ENCODE measurements around the gene CBX3.
"Not testable (repeated sequence)": the region's sequence is repeated elsewhere in the genome, so short reads cannot be mapped to it uniquely, and the experiment has no call there.

The CBX3 gene

GRCh38 chr7:26170663-26171062 is 30.9 kb upstream of the CBX3 start:
- no peak for DNase-seq (ENCODE audit: low read depth in 2 of 2)

- DNase-seq (ENCODE audit: low read depth in 2 of 2) = no peak
These were observed 29.9 kb upstream of the CBX3 start for GRCh38 chr7:26171601-26172000.

GRCh38 chr7:26172048-26172447 is 29.5 kb upstream of the CBX3 start:
- no peak for DNase-seq (ENCODE audit: low read depth in 2 of 2)

GRCh38 chr7:26175903-26176302 is 25.6 kb upstream of the CBX3 start:
- not testable (repeated sequence) for DNase-seq (ENCODE audit: low read depth in 2 of 2)

- DNase-seq (ENCODE audit: low read depth in 2 of 2) = not testable (repeated sequence)
These were observed 24.8 kb upstream of the CBX3 start for GRCh38 chr7:26176696-26177095.

- DNase-seq (ENCODE audit: low read depth in 2 of 2) = not testable (repeated sequence)
These were observed 24.3 kb upstream of the CBX3 start for GRCh38 chr7:26177269-26177668.

- no peak for DNase-seq (ENCODE audit: low read depth in 2 of 2)
These were observed 23.1 kb upstream of the CBX3 start for GRCh38 chr7:26178272-26178960.

- DNase-seq (ENCODE audit: low read depth in 2 of 2) = no peak
These were observed 22.1 kb upstream of the CBX3 start for GRCh38 chr7:26179422-26179821.

GRCh38 chr7:26179826-26180497 is 21.6 kb upstream of the CBX3 start:
- no peak for DNase-seq (ENCODE audit: low read depth in 2 of 2)

GRCh38 chr7:26180792-26181198 is 20.8 kb upstream of the CBX3 start:
- no peak for DNase-seq (ENCODE audit: low read depth in 2 of 2)

GRCh38 chr7:26181474-26182227 is 19.9 kb upstream of the CBX3 start:
- no peak for DNase-seq (ENCODE audit: low read depth in 2 of 2)

- no peak for DNase-seq (ENCODE audit: low read depth in 2 of 2)
These were observed 19.3 kb upstream of the CBX3 start for GRCh38 chr7:26182283-26182682.

- no peak for DNase-seq (ENCODE audit: low read depth in 2 of 2)
These were observed 18.8 kb upstream of the CBX3 start for GRCh38 chr7:26182706-26183105.

- DNase-seq (ENCODE audit: low read depth in 2 of 2) = no peak
These were observed 17.8 kb upstream of the CBX3 start for GRCh38 chr7:26183545-26184280.

- not testable (repeated sequence) for DNase-seq (ENCODE audit: low read depth in 2 of 2)
These were observed 17.1 kb upstream of the CBX3 start for GRCh38 chr7:26184281-26185101.

- DNase-seq (ENCODE audit: low read depth in 2 of 2) = no peak
These were observed 16.3 kb upstream of the CBX3 start for GRCh38 chr7:26185131-26185843.

GRCh38 chr7:26185844-26186180 is 15.7 kb upstream of the CBX3 start:
- no peak for DNase-seq (ENCODE audit: low read depth in 2 of 2)

GRCh38 chr7:26186364-26187311 is 14.9 kb upstream of the CBX3 start:
- DNase-seq (ENCODE audit: low read depth in 2 of 2) = no peak

- DNase-seq (ENCODE audit: low read depth in 2 of 2) = no peak
These were observed 14.0 kb upstream of the CBX3 start for GRCh38 chr7:26187380-26188205.

All from activated CD4-positive, alpha-beta T cell treated with anti-CD3 and anti-CD28 coated beads for 24 hours (primary cell).